ENCODE results near the gene ELANE. TPM values are rescaled to one million over a fixed set of nuclear protein-coding genes. Genes with fewer than 3 reads are reported as not detected.

The ELANE gene
- total RNA-seq, 1 experiment from 2014 or later: not detected

DNA sequence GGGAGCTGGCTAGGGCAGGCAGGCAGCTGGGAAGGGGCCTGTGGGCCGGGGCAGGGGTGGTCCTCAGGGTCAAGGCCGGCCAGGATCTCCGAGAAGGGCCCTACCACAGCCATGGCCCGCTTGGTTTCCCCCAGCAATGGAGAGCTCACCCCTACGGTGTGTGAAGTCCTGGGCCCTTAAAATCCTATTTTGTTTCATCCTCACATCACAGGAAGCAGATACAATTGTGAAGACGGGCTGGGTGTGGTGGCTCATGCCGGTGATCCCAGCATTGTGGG lies 49.9 kb downstream of the ELANE start:
- ChIA-PET POLR2A (no interaction called here), CTCF (no interaction called here)
- H3K27ac Mint-ChIP-seq (ENCODE audit: unreplicated experiment): no peak overlapping the region
- no peaks in the 10 kb centered on the region for H3K27me3 Mint-ChIP-seq (ENCODE audit: insufficient read depth, unreplicated experiment)
- no peak for DNase-seq
- no peaks in the 10 kb centered on the region for H3K9me3 ChIP-seq
- H3K27me3 ChIP-seq (replicated peaks; ENCODE audit: control insufficient read depth, insufficient read depth, low read length): no peaks in the 10 kb centered on the region
- H3K4me1 Mint-ChIP-seq (ENCODE audit: low read depth, unreplicated experiment): no peaks in the 10 kb centered on the region
- TF ChIP-seq, protein P1, sequence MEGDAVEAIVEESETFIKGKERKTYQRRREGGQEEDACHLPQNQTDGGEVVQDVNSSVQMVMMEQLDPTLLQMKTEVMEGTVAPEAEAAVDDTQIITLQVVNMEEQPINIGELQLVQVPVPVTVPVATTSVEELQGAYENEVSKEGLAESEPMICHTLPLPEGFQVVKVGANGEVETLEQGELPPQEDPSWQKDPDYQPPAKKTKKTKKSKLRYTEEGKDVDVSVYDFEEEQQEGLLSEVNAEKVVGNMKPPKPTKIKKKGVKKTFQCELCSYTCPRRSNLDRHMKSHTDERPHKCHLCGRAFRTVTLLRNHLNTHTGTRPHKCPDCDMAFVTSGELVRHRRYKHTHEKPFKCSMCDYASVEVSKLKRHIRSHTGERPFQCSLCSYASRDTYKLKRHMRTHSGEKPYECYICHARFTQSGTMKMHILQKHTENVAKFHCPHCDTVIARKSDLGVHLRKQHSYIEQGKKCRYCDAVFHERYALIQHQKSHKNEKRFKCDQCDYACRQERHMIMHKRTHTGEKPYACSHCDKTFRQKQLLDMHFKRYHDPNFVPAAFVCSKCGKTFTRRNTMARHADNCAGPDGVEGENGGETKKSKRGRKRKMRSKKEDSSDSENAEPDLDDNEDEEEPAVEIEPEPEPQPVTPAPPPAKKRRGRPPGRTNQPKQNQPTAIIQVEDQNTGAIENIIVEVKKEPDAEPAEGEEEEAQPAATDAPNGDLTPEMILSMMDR (IDR thresholded peaks at IDR 0.05; ENCODE audit: insufficient read depth in 1 of 2, low read depth in 1 of 2, low read length in 1 of 2, severe bottlenecking in 1 of 2, unreplicated experiment in 1 of 2): no peak
- H3K4me1 ChIP-seq: no peaks in the 10 kb centered on the region
- H3K36me3 ChIP-seq (ENCODE audit: control insufficient read depth, insufficient read depth, low read length): no peaks in the 10 kb centered on the region
- no peaks in the 10 kb centered on the region for H3K9me3 Mint-ChIP-seq (ENCODE audit: unreplicated experiment)
- H3K4me3 Mint-ChIP-seq (ENCODE audit: unreplicated experiment): no peak overlapping the region
- no TSS peak for BruUV-seq (replicated peaks)
- peaks cover 30% of the 10 kb centered on the region for H3K36me3 Mint-ChIP-seq (ENCODE audit: insufficient read depth, unreplicated experiment)
- H3K4me3 ChIP-seq (ENCODE audit: low read depth, low read length): no peak overlapping the region
- intact Hi-C loops (cut with micrococcal nuclease; ENCODE audit: unreplicated experiment): no loop called here

DNA sequence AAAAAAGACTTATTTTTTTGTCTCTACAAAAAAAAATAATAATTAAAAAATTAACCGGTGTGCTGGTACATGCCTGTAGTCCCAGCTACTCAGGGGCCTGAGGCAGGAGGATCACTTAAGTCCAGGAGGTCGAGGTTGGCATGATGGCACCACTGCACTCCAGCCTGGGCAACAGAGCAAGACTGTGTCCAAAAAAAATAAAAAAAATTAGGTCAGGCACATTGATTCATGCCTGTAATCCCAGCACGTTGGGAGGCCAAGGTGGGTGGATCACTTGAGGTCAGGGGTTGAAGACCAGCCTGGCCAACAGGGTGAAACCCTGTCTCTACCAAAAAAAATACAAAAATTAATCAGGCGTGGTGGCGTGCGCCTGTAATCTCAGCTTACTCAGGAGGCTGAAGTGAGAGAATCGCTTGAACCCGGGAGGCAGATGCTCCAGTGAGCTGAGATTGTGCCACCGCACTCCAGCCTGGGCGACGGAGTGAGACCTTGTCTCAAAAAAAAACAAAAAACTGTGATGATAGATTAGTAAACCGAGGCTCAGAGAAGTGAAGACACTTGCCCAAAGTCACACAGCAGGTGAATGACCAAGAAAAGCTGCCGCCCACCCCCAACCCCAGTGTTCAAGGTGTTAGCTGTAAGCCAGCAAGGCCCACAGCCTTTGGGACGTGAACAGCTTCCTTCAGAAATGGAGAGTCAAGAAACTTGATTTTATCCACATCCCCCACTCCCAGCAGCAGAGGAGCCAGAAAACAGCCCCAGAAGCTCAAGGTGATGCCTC lies 50.5 kb downstream of the ELANE start:
- H3K4me3 ChIP-seq (ENCODE audit: low read depth, low read length): no peak overlapping the region
- intact Hi-C loops (cut with micrococcal nuclease; ENCODE audit: unreplicated experiment): no loop called here
- H3K4me1 Mint-ChIP-seq (ENCODE audit: low read depth, unreplicated experiment): no peaks in the 10 kb centered on the region
- H3K27ac Mint-ChIP-seq (ENCODE audit: unreplicated experiment): no peak overlapping the region
- no peaks in the 10 kb centered on the region for H3K27me3 Mint-ChIP-seq (ENCODE audit: insufficient read depth, unreplicated experiment)
- H3K9me3 ChIP-seq: no peaks in the 10 kb centered on the region
- TF ChIP-seq, protein P1 (IDR thresholded peaks at IDR 0.05; ENCODE audit: insufficient read depth in 1 of 2, low read depth in 1 of 2, low read length in 1 of 2, severe bottlenecking in 1 of 2, unreplicated experiment in 1 of 2): no peak
- no peaks in the 10 kb centered on the region for H3K36me3 ChIP-seq (ENCODE audit: control insufficient read depth, insufficient read depth, low read length)
- peaks cover 24% of the 10 kb centered on the region for H3K36me3 Mint-ChIP-seq (ENCODE audit: insufficient read depth, unreplicated experiment)
- H3K27me3 ChIP-seq (replicated peaks; ENCODE audit: control insufficient read depth, insufficient read depth, low read length): no peaks in the 10 kb centered on the region
- H3K4me3 Mint-ChIP-seq (ENCODE audit: unreplicated experiment): no peak overlapping the region
- no TSS peak for BruUV-seq (replicated peaks)
- H3K9me3 Mint-ChIP-seq (ENCODE audit: unreplicated experiment): no peaks in the 10 kb centered on the region
- H3K4me1 ChIP-seq: no peaks in the 10 kb centered on the region
- ChIA-PET POLR2A (no interaction called here), CTCF (interaction anchor here (1.0 kb wide), 1 partner anchor 296 kb away, joined by 3 read pairs; no protein-coding TSS in a partner anchor)
- no peak for DNase-seq

DNA sequence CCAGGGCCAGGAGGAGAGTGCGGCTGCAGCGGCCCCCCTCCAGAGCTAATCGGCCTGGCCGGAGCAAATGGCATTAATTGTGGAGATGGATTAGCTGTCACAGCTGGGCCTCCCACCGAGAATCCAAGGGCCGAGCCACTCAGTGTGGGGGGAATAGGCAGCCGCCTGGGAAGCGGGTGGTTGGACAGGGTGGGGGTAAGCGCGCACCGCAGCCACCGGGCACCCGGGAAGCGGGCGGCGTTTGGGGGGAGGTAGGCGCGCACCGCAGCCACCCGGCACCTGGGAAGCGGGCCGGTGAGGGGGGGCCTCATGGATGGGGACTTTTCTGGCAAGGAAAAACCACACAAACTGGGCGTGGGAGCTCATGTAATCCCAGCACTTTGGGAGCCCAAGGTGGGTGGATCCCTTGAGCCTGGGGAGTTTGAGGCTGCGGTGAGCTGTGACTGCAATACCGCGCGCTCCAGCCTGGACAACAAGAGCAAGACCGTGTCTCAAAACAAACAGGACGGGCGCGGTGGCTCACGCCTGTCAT lies 51.2 kb downstream of the ELANE start:
- Histone ChIP-seq H3K4me1 (no peaks in the 10 kb centered on the region), H3K27me3 (replicated peaks; ENCODE audit: control insufficient read depth, insufficient read depth, low read length) (no peaks in the 10 kb centered on the region), H3K4me3 (ENCODE audit: low read depth, low read length) (no peak overlapping the region), H3K9me3 (no peaks in the 10 kb centered on the region), H3K36me3 (ENCODE audit: control insufficient read depth, insufficient read depth, low read length) (no peaks in the 10 kb centered on the region)
- no peak overlapping the region for H3K4me3 Mint-ChIP-seq (ENCODE audit: unreplicated experiment)
- no peaks in the 10 kb centered on the region for H3K4me1 Mint-ChIP-seq (ENCODE audit: low read depth, unreplicated experiment)
- TF ChIP-seq, protein P1 (IDR thresholded peaks at IDR 0.05; ENCODE audit: insufficient read depth in 1 of 2, low read depth in 1 of 2, low read length in 1 of 2, severe bottlenecking in 1 of 2, unreplicated experiment in 1 of 2): no peak
- no peak for DNase-seq
- intact Hi-C loops (cut with micrococcal nuclease; ENCODE audit: unreplicated experiment): no loop called here
- CTCF ChIA-PET: interaction anchor here (1.0 kb wide), 1 partner anchor 296 kb away, joined by 3 read pairs; no protein-coding TSS in a partner anchor
- no peaks in the 10 kb centered on the region for H3K9me3 Mint-ChIP-seq (ENCODE audit: unreplicated experiment)
- BruUV-seq (replicated peaks): no TSS peak
- H3K36me3 Mint-ChIP-seq (ENCODE audit: insufficient read depth, unreplicated experiment): peaks cover 20% of the 10 kb centered on the region
- POLR2A ChIA-PET: no interaction called here
- H3K27me3 Mint-ChIP-seq (ENCODE audit: insufficient read depth, unreplicated experiment): no peaks in the 10 kb centered on the region
- H3K27ac Mint-ChIP-seq (ENCODE audit: unreplicated experiment): no peak overlapping the region

Data from Caco-2 (cell line).